ENCODE results near the gene PAPOLG. TPM values are rescaled to one million over a fixed set of nuclear protein-coding genes. Genes with fewer than 3 reads are reported as not detected.
A peak's percentile ranks its signal among the peaks of the same experiment; 100 is the strongest.
"Not testable (repeated sequence)": the region's sequence is repeated elsewhere in the genome, so short reads cannot be mapped to it uniquely, and the experiment has no call there.

The PAPOLG gene
- total RNA-seq, 1 donor from 2014 or later = 21.6 TPM

GRCh38 chr2:60796573-60797509 is 40.8 kb downstream of the PAPOLG start:
- peaks cover 47% of the 10 kb centered on the region for H3K36me3 Mint-ChIP-seq (ENCODE audit: low read depth)

GRCh38 chr2:60804473-60804872 is 48.4 kb downstream of the PAPOLG start:
- intact Hi-C loops (cut with micrococcal nuclease) = no loop called here
- H3K9me3 Mint-ChIP-seq = no peaks in the 10 kb centered on the region
- no peak overlapping the region for H3K4me3 Mint-ChIP-seq
- H3K36me3 Mint-ChIP-seq (ENCODE audit: low read depth) = peaks cover 5% of the 10 kb centered on the region
- H3K4me1 Mint-ChIP-seq = peaks cover 39% of the 10 kb centered on the region
- no peaks in the 10 kb centered on the region for H3K27me3 Mint-ChIP-seq
- no peak overlapping the region for H3K27ac Mint-ChIP-seq
- DNase-seq = no peak

More at GRCh38 chr2:60796573-60797509, 40.8 kb downstream of the PAPOLG start:
- no peak for DNase-seq
- Mint-ChIP-seq H3K9me3 (no peaks in the 10 kb centered on the region), H3K4me1 (peaks cover 19% of the 10 kb centered on the region), H3K4me3 (peak overlapping the region; percentile 41), H3K27ac (peak overlapping the region; percentile 73), H3K27me3 (no peaks in the 10 kb centered on the region)
- intact Hi-C loops (cut with micrococcal nuclease) = no loop called here

GRCh38 chr2:60806595-60806987 is 50.5 kb downstream of the PAPOLG start:
- no peaks in the 10 kb centered on the region for H3K27me3 Mint-ChIP-seq
- intact Hi-C loops (cut with micrococcal nuclease) = loop anchor here (2.0 to 5.0 kb wide), 2 partner anchors 49 to 338 kb away; partner anchors contain the start of gene PAPOLG
- H3K4me1 Mint-ChIP-seq = peaks cover 46% of the 10 kb centered on the region

GRCh38 chr2:60806988-60807681 is 51.1 kb downstream of the PAPOLG start:
- H3K27me3 Mint-ChIP-seq = no peaks in the 10 kb centered on the region
- no peaks in the 10 kb centered on the region for H3K36me3 Mint-ChIP-seq (ENCODE audit: low read depth)
- H3K4me3 Mint-ChIP-seq = peak overlapping the region; percentile 56
- H3K27ac Mint-ChIP-seq = peak overlapping the region; percentile 87
- H3K9me3 Mint-ChIP-seq = no peaks in the 10 kb centered on the region
- peak; percentile 72 for DNase-seq
- intact Hi-C loops (cut with micrococcal nuclease) = loop anchor here (1.0 to 5.0 kb wide), 8 partner anchors 12 to 338 kb away; partner anchors contain the start of gene PAPOLG
- H3K4me1 Mint-ChIP-seq = peaks cover 46% of the 10 kb centered on the region

More at GRCh38 chr2:60806595-60806987, 50.5 kb downstream of the PAPOLG start:
- DNase-seq = no peak
- Mint-ChIP-seq H3K4me3 (peak overlapping the region; percentile 56), H3K36me3 (ENCODE audit: low read depth) (peaks cover 2% of the 10 kb centered on the region), H3K9me3 (no peaks in the 10 kb centered on the region), H3K27ac (peak overlapping the region; percentile 87)

GRCh38 chr2:60808330-60808801 is 52.3 kb downstream of the PAPOLG start:
- intact Hi-C loops (cut with micrococcal nuclease) = loop anchor here (5.0 kb wide), 1 partner anchor 51 kb away; the partner anchor contains the start of gene PAPOLG
- H3K4me3 Mint-ChIP-seq = no peak overlapping the region
- H3K27me3 Mint-ChIP-seq = no peaks in the 10 kb centered on the region
- no peaks in the 10 kb centered on the region for H3K9me3 Mint-ChIP-seq
- DNase-seq = no peak
- peak overlapping the region; percentile 87 for H3K27ac Mint-ChIP-seq
- peaks cover 46% of the 10 kb centered on the region for H3K4me1 Mint-ChIP-seq
- H3K36me3 Mint-ChIP-seq (ENCODE audit: low read depth) = no peaks in the 10 kb centered on the region

GRCh38 chr2:60811491-60812375 is 55.7 kb downstream of the PAPOLG start:
- Mint-ChIP-seq H3K36me3 (ENCODE audit: low read depth) (no peaks in the 10 kb centered on the region), H3K9me3 (no peaks in the 10 kb centered on the region), H3K27ac (no peak overlapping the region), H3K4me1 (peaks cover 38% of the 10 kb centered on the region), H3K4me3 (no peak overlapping the region), H3K27me3 (no peaks in the 10 kb centered on the region)
- DNase-seq = no peak
- intact Hi-C loops (cut with micrococcal nuclease) = no loop called here

GRCh38 chr2:60817191-60817590 is 61.1 kb downstream of the PAPOLG start:
- H3K27me3 Mint-ChIP-seq; intact Hi-C loops (cut with micrococcal nuclease); H3K4me3 Mint-ChIP-seq; H3K27ac Mint-ChIP-seq; H3K36me3 Mint-ChIP-seq (ENCODE audit: low read depth); DNase-seq; H3K9me3 Mint-ChIP-seq: not testable (repeated sequence)
- peaks cover 51% of the 10 kb centered on the region for H3K4me1 Mint-ChIP-seq

GRCh38 chr2:60818272-60818671 is 62.2 kb downstream of the PAPOLG start:
- H3K4me3 Mint-ChIP-seq = peak overlapping the region; percentile 61
- no peaks in the 10 kb centered on the region for H3K27me3 Mint-ChIP-seq
- peak overlapping the region; percentile 91 for H3K27ac Mint-ChIP-seq
- peaks cover 5% of the 10 kb centered on the region for H3K36me3 Mint-ChIP-seq (ENCODE audit: low read depth)
- intact Hi-C loops (cut with micrococcal nuclease) = loop anchor here (1.0 to 2.0 kb wide), 2 partner anchors 15 to 159 kb away; no protein-coding TSS in a partner anchor
- peaks cover 51% of the 10 kb centered on the region for H3K4me1 Mint-ChIP-seq
- H3K9me3 Mint-ChIP-seq = peaks cover 7% of the 10 kb centered on the region
- DNase-seq = no peak

GRCh38 chr2:60819155-60819862 is 63.2 kb downstream of the PAPOLG start:
- Mint-ChIP-seq H3K27me3 (no peaks in the 10 kb centered on the region), H3K4me3 (peak overlapping the region; percentile 61), H3K36me3 (ENCODE audit: low read depth) (peaks cover 5% of the 10 kb centered on the region), H3K9me3 (peaks cover 7% of the 10 kb centered on the region), H3K27ac (peak overlapping the region; percentile 91), H3K4me1 (peaks cover 51% of the 10 kb centered on the region)
- intact Hi-C loops (cut with micrococcal nuclease) = loop anchor here (1.0 to 2.0 kb wide), 5 partner anchors 12 to 80 kb away; partner anchors contain the start of gene REL
- peak; percentile 95 for DNase-seq

GRCh38 chr2:60819936-60820335 is 63.9 kb downstream of the PAPOLG start:
- Mint-ChIP-seq H3K4me1 (peaks cover 49% of the 10 kb centered on the region), H3K27ac (peak overlapping the region; percentile 91), H3K9me3 (peaks cover 7% of the 10 kb centered on the region), H3K36me3 (ENCODE audit: low read depth) (peaks cover 5% of the 10 kb centered on the region), H3K27me3 (no peaks in the 10 kb centered on the region), H3K4me3 (peak overlapping the region; percentile 61)
- DNase-seq = no peak
- intact Hi-C loops (cut with micrococcal nuclease) = loop anchor here (1.0 to 2.0 kb wide), 5 partner anchors 13 to 79 kb away; partner anchors contain the start of gene REL

GRCh38 chr2:60820416-60821132 is 64.5 kb downstream of the PAPOLG start:
- intact Hi-C loops (cut with micrococcal nuclease) = no loop called here
- Mint-ChIP-seq H3K36me3 (ENCODE audit: low read depth) (peaks cover 5% of the 10 kb centered on the region), H3K9me3 (peaks cover 7% of the 10 kb centered on the region), H3K4me1 (peaks cover 46% of the 10 kb centered on the region), H3K27me3 (no peaks in the 10 kb centered on the region), H3K27ac (peak overlapping the region; percentile 83), H3K4me3 (peak overlapping the region; percentile 5)
- no peak for DNase-seq

GRCh38 chr2:60821133-60821469 is 65.0 kb downstream of the PAPOLG start:
- Mint-ChIP-seq H3K9me3 (peaks cover 7% of the 10 kb centered on the region), H3K27me3 (no peaks in the 10 kb centered on the region), H3K36me3 (ENCODE audit: low read depth) (peaks cover 5% of the 10 kb centered on the region), H3K4me1 (peaks cover 50% of the 10 kb centered on the region), H3K27ac (peak overlapping the region; percentile 83), H3K4me3 (peak overlapping the region; percentile 30)
- intact Hi-C loops (cut with micrococcal nuclease) = no loop called here
- DNase-seq = no peak
